ENCODE measurements around the gene NRXN3.

The NRXN3 gene

GRCh38 chr14:78829274-78829673 is 659.1 kb downstream of the NRXN3 start:
- H3K9me3 ChIP-seq (ENCODE audit: severe bottlenecking): no peaks in the 10 kb centered on the region
- H3K4me3 ChIP-seq (ENCODE audit: severe bottlenecking): no peak overlapping the region
- no peak for DNase-seq (ENCODE audit: low spot score)
- no peaks in the 10 kb centered on the region for H3K36me3 ChIP-seq (ENCODE audit: low read depth)
- H3K27me3 ChIP-seq (ENCODE audit: insufficient read depth, poor library complexity, severe bottlenecking): peaks cover 17% of the 10 kb centered on the region
- ATAC-seq (ENCODE audit: low read depth): no peak
- TF ChIP-seq CTCF (IDR thresholded peaks at IDR 0.05; ENCODE audit: poor library complexity, severe bottlenecking): no peak
- no peak overlapping the region for H3K27ac ChIP-seq (ENCODE audit: poor library complexity, severe bottlenecking)
- no peaks in the 10 kb centered on the region for H3K4me1 ChIP-seq (ENCODE audit: insufficient read depth, poor library complexity, severe bottlenecking)

- DNase-seq (ENCODE audit: low spot score) (no peak), ATAC-seq (ENCODE audit: low read depth) (no peak)
- Histone ChIP-seq H3K27ac (ENCODE audit: poor library complexity, severe bottlenecking) (no peak overlapping the region), H3K27me3 (ENCODE audit: insufficient read depth, poor library complexity, severe bottlenecking) (peaks cover 18% of the 10 kb centered on the region), H3K36me3 (ENCODE audit: low read depth) (no peaks in the 10 kb centered on the region), H3K4me1 (ENCODE audit: insufficient read depth, poor library complexity, severe bottlenecking) (no peaks in the 10 kb centered on the region), H3K4me3 (ENCODE audit: severe bottlenecking) (no peak overlapping the region), H3K9me3 (ENCODE audit: severe bottlenecking) (no peaks in the 10 kb centered on the region)
- TF ChIP-seq CTCF (IDR thresholded peaks at IDR 0.05; ENCODE audit: poor library complexity, severe bottlenecking): no peak
Observed at GRCh38 chr14:78834766-78835451, 664.7 kb downstream of the NRXN3 start.

- no peak for DNase-seq (ENCODE audit: low spot score)
- TF ChIP-seq CTCF (IDR thresholded peaks at IDR 0.05; ENCODE audit: poor library complexity, severe bottlenecking): no peak
- Histone ChIP-seq H3K4me3 (ENCODE audit: severe bottlenecking) (no peak overlapping the region), H3K27ac (ENCODE audit: poor library complexity, severe bottlenecking) (no peak overlapping the region), H3K4me1 (ENCODE audit: insufficient read depth, poor library complexity, severe bottlenecking) (no peaks in the 10 kb centered on the region), H3K27me3 (ENCODE audit: insufficient read depth, poor library complexity, severe bottlenecking) (peaks cover 18% of the 10 kb centered on the region), H3K36me3 (ENCODE audit: low read depth) (no peaks in the 10 kb centered on the region), H3K9me3 (ENCODE audit: severe bottlenecking) (no peaks in the 10 kb centered on the region)
- no peak for ATAC-seq (ENCODE audit: low read depth)
Observed at GRCh38 chr14:78835909-78836308, 665.7 kb downstream of the NRXN3 start.

- Histone ChIP-seq H3K27ac (ENCODE audit: poor library complexity, severe bottlenecking) (no peak overlapping the region), H3K9me3 (ENCODE audit: severe bottlenecking) (no peaks in the 10 kb centered on the region), H3K36me3 (ENCODE audit: low read depth) (no peaks in the 10 kb centered on the region), H3K4me1 (ENCODE audit: insufficient read depth, poor library complexity, severe bottlenecking) (no peaks in the 10 kb centered on the region), H3K27me3 (ENCODE audit: insufficient read depth, poor library complexity, severe bottlenecking) (peaks cover 18% of the 10 kb centered on the region), H3K4me3 (ENCODE audit: severe bottlenecking) (no peak overlapping the region)
- DNase-seq (ENCODE audit: low spot score) (no peak), ATAC-seq (ENCODE audit: low read depth) (peak; percentile 92)
- peak; percentile 85 for TF ChIP-seq CTCF (IDR thresholded peaks at IDR 0.05; ENCODE audit: poor library complexity, severe bottlenecking)
Observed at GRCh38 chr14:78836777-78837176, 666.6 kb downstream of the NRXN3 start.

GRCh38 chr14:78838959-78839358 is 668.8 kb downstream of the NRXN3 start:
- peaks cover 5% of the 10 kb centered on the region for H3K27me3 ChIP-seq (ENCODE audit: insufficient read depth, poor library complexity, severe bottlenecking)
- DNase-seq (ENCODE audit: low spot score): no peak
- no peaks in the 10 kb centered on the region for H3K36me3 ChIP-seq (ENCODE audit: low read depth)
- TF ChIP-seq CTCF (IDR thresholded peaks at IDR 0.05; ENCODE audit: poor library complexity, severe bottlenecking): no peak
- no peak overlapping the region for H3K4me3 ChIP-seq (ENCODE audit: severe bottlenecking)
- H3K9me3 ChIP-seq (ENCODE audit: severe bottlenecking): no peaks in the 10 kb centered on the region
- no peak overlapping the region for H3K27ac ChIP-seq (ENCODE audit: poor library complexity, severe bottlenecking)
- ATAC-seq (ENCODE audit: low read depth): no peak
- no peaks in the 10 kb centered on the region for H3K4me1 ChIP-seq (ENCODE audit: insufficient read depth, poor library complexity, severe bottlenecking)

Measured in RWPE2 (cell line).